MCF 10A (cell line): ENCODE results near the gene SECISBP2L. TPM values are rescaled to one million over a fixed set of nuclear protein-coding genes. Genes with fewer than 3 reads are reported as not detected.

Source experiments
- BruUV-seq: library from RNA; stranded (reverse); fragments of 400-500 nt; replicated peaks from 2 replicates; lab custom pipeline; 2021; lab: Mats Ljungman, UMichigan
- CTCF ChIA-PET: fragments of 300-600 bp; sonication (Branson Sonifier 250); formaldehyde crosslinking; extraction: SDS; loops from one replicate; lab custom pipeline; 2021; ENCODE audit warnings: antibody characterized with exemption, inconsistent platforms; lab: Yijun Ruan, JAX
- POLR2A ChIA-PET: fragments of 300-600, 350-650 bp; sonication (Branson Sonifier 250); formaldehyde crosslinking; extraction: SDS; loops from one replicate; lab custom pipeline; 2020; ENCODE audit warnings: antibody characterized with exemption, inconsistent platforms; lab: Yijun Ruan, JAX
- DNase-seq: peaks from one replicate; pipeline ENCODE4 v3.0.0-alpha.2; 2018; ENCODE audit not compliant: unreplicated experiment
- H3K27ac Mint-ChIP-seq: one replicate; pipeline ENCODE4 v1.8.0; 2022; ENCODE audit warnings: mild to moderate bottlenecking, low read depth, mixed read lengths; ENCODE audit not compliant: unreplicated experiment
- H3K27me3 Mint-ChIP-seq: one replicate; pipeline ENCODE4 v1.8.0; 2022; ENCODE audit warnings: mixed read lengths; ENCODE audit not compliant: insufficient read depth, unreplicated experiment
- H3K36me3 Mint-ChIP-seq: one replicate; pipeline ENCODE4 v1.8.0; 2022; ENCODE audit warnings: mild to moderate bottlenecking, moderate library complexity, mixed read lengths; ENCODE audit not compliant: insufficient read depth, unreplicated experiment
- H3K4me1 Mint-ChIP-seq: one replicate; pipeline ENCODE4 v1.8.0; 2022; ENCODE audit warnings: mixed read lengths; ENCODE audit not compliant: insufficient read depth, unreplicated experiment
- H3K4me3 Mint-ChIP-seq: one replicate; pipeline ENCODE4 v1.8.0; 2022; ENCODE audit warnings: mild to moderate bottlenecking, moderate library complexity, mixed read lengths; ENCODE audit not compliant: unreplicated experiment
- H3K9me3 Mint-ChIP-seq: one replicate; pipeline ENCODE4 v1.8.0; 2022; ENCODE audit warnings: mixed read lengths; ENCODE audit not compliant: unreplicated experiment
- intact Hi-C: fragments of 100-400 bp; cut with micrococcal nuclease; formaldehyde crosslinking; loops from 2 replicates; pipeline ENCODE4 v1.14.1; 2022
- total RNA-seq: library from RNA; stranded (reverse); gene quantifications from 2 replicates; pipeline ENCODE4 v1.2.3, GENCODE V29; 2022
- TF ChIP-seq, protein P1 (sequence below): fragments of 200-600 bp; IDR thresholded peaks from one replicate; pipeline ENCODE4 v1.8.0; 2022; ENCODE audit warnings: antibody characterized with exemption, mild to moderate bottlenecking; ENCODE audit not compliant: unreplicated experiment

SECISBP2L gene
- total RNA-seq, 1 experiment from 2014 or later = 19.6 TPM

GRCh38 chr15:49024840-49025239 is 21.4 kb downstream of the SECISBP2L start:
- ChIA-PET POLR2A (no interaction called here), CTCF (no interaction called here)
- Mint-ChIP-seq H3K9me3 (no peaks in the 10 kb centered on the region), H3K27ac (no peak overlapping the region), H3K27me3 (no peaks in the 10 kb centered on the region), H3K4me1 (no peaks in the 10 kb centered on the region), H3K4me3 (no peak overlapping the region), H3K36me3 (peaks cover 51% of the 10 kb centered on the region)
- BruUV-seq = no TSS peak
- intact Hi-C loops = no loop called here
- no peak for DNase-seq
- TF ChIP-seq, protein P1, sequence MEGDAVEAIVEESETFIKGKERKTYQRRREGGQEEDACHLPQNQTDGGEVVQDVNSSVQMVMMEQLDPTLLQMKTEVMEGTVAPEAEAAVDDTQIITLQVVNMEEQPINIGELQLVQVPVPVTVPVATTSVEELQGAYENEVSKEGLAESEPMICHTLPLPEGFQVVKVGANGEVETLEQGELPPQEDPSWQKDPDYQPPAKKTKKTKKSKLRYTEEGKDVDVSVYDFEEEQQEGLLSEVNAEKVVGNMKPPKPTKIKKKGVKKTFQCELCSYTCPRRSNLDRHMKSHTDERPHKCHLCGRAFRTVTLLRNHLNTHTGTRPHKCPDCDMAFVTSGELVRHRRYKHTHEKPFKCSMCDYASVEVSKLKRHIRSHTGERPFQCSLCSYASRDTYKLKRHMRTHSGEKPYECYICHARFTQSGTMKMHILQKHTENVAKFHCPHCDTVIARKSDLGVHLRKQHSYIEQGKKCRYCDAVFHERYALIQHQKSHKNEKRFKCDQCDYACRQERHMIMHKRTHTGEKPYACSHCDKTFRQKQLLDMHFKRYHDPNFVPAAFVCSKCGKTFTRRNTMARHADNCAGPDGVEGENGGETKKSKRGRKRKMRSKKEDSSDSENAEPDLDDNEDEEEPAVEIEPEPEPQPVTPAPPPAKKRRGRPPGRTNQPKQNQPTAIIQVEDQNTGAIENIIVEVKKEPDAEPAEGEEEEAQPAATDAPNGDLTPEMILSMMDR = no peak

DNA sequence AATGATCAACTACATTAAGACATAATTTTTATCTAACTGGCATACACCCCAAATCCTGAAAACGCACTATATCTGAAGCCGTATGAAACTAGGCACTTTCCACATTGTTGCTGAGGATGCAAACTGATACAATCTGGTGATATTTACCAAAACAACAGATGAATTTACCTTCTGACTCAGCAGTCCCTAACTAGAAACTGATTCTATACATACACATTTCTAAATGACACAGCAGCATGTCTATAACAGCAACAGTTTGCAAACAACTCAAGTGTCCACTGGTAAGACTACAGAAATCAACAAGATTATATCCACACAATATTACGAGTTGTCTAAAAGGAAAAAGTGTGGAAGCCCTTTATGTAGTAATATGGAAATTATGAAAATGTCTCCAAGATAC is 22.9 kb downstream of the SECISBP2L start:
- Mint-ChIP-seq H3K9me3 (no peaks in the 10 kb centered on the region), H3K27ac (no peak overlapping the region), H3K4me1 (no peaks in the 10 kb centered on the region), H3K36me3 (peaks cover 46% of the 10 kb centered on the region), H3K4me3 (no peak overlapping the region), H3K27me3 (no peaks in the 10 kb centered on the region)
- intact Hi-C loops = no loop called here
- TF ChIP-seq, protein P1 = no peak
- POLR2A ChIA-PET = no interaction called here
- BruUV-seq = no TSS peak
- no peak for DNase-seq
- CTCF ChIA-PET = no interaction called here

GRCh38 chr15:49015896-49016295 is 30.4 kb downstream of the SECISBP2L start:
- no peaks in the 10 kb centered on the region for H3K9me3 Mint-ChIP-seq
- no peaks in the 10 kb centered on the region for H3K4me1 Mint-ChIP-seq
- intact Hi-C loops = no loop called here
- H3K27ac Mint-ChIP-seq = no peak overlapping the region
- DNase-seq = no peak
- TF ChIP-seq, protein P1 = no peak
- H3K27me3 Mint-ChIP-seq = no peaks in the 10 kb centered on the region
- peaks cover 59% of the 10 kb centered on the region for H3K36me3 Mint-ChIP-seq
- ChIA-PET CTCF (interaction anchor here (2.0 kb wide), 1 partner anchor 40 kb away, joined by 9 read pairs; no protein-coding TSS in a partner anchor), POLR2A (interaction anchor here (1.1 kb wide), 1 partner anchor 21 kb away, joined by 3 read pairs; no protein-coding TSS in a partner anchor)
- no TSS peak for BruUV-seq
- H3K4me3 Mint-ChIP-seq = no peak overlapping the region

GRCh38 chr15:48999314-48999713 is 46.9 kb downstream of the SECISBP2L start:
- Mint-ChIP-seq H3K27ac (no peak overlapping the region), H3K27me3 (no peaks in the 10 kb centered on the region), H3K36me3 (peaks cover 56% of the 10 kb centered on the region), H3K9me3 (peaks cover 3% of the 10 kb centered on the region), H3K4me3 (no peak overlapping the region), H3K4me1 (no peaks in the 10 kb centered on the region)
- CTCF ChIA-PET = no interaction called here
- BruUV-seq = no TSS peak
- intact Hi-C loops = no loop called here
- DNase-seq = no peak
- POLR2A ChIA-PET = no interaction called here
- TF ChIP-seq, protein P1 = no peak
